ENCODE data around the gene CD8B.
"Not testable (repeated sequence)": the region's sequence is repeated elsewhere in the genome, so short reads cannot be mapped to it uniquely, and the experiment has no call there.

- TF ChIP-seq CTCF, EP300, POLR2A (IDR thresholded peaks at IDR 0.05): not testable (repeated sequence)
These were observed 22.2 kb downstream of the CD8B start for GRCh38 chr2:86839455-86839854.

All from stomach (tissue), 4 donors.